GM18868 (cell line): Measurements from ENCODE around the gene PCDH12.

Experiments
- ATAC-seq: cut with Tn5 transposase; IDR thresholded peaks from one replicate; pipeline ENCODE4 v1.9.1; 2021; ENCODE audit warnings: mild to moderate bottlenecking, moderate library complexity; ENCODE audit not compliant: unreplicated experiment

Gene PCDH12

DNA sequence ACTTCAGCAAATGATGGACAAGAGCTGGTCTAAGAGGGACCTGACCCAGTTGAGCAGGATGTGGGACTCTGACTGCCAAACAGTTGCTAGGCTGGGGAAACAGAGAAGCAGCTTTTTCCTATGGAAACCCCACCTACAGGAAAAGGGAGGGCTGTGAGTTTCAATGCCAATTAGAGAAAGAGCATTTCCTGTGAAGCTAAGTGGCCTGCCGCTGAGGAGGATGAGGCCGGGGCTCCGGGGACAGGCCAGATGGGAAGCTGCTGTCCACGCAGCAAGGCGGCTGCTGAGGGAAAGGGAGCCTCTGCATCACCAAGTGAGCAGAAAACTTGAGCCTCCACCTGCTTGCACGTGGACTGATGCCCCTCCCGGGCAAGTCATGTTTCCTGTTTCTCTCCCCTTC lies at the start of gene PCDH12:
PCDH12 (minus strand) TSS at position 90 of the 400 bp plus-strand sequence. CDS start 351 bp downstream, outside the sequence.
- ATAC-seq, result no peak

DNA sequence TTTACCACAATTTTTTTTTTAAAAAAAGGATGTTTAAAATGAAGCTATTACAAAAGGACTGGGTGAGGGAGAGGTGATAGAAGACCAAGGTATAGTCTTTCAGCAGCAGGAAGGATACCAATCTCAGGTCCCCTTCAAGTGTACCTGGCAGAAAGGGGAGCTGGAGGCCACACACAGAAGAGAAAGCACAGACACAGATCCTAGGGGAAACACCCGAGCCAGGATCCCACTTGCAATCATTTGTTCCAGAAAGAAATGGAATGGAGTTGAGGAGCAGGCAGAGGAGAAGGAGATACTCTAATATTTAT lies 49.2 kb upstream of the PCDH12 start:
- ATAC-seq, result no peak

DNA sequence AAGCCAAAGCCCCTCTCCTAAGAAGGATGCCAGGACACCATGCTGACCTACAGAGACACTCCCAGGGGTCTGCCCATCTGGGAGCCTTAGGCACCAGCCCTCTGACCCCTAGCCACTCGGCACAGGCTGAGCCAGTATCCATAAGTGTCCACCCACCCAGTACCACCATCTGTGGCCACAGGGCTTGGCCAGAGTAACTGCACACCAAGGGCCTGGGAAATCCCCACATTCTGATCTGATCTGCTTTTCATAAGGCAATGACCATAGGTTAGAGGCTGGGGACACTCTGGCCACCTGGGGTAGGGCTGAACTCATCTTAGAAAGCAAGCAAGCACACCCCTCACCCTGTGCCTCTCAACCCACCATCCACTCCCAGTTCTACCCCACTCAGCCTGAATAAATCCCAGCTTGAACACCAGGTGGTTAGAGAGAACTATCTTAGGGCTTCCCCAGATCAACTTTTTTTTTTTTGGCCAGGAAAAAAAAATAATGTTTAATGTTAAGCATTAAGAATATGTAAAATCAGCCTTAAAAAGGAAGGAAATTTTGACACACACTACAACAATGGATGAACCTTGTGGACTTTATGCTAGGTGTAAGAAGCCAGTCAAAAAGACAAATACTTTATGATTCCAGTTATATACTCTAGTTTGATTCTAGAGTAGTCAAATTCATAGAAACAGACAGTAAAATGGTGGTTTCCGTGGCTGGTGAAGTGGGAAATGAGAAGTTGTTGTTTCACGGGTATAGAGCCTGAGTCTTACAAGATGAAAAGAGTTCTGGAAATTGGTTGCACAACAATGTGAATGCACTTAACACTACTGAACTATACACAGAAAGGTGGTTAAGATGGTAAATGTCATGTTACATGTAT lies 48.6 kb upstream of the PCDH12 start:
- no peak for ATAC-seq

DNA sequence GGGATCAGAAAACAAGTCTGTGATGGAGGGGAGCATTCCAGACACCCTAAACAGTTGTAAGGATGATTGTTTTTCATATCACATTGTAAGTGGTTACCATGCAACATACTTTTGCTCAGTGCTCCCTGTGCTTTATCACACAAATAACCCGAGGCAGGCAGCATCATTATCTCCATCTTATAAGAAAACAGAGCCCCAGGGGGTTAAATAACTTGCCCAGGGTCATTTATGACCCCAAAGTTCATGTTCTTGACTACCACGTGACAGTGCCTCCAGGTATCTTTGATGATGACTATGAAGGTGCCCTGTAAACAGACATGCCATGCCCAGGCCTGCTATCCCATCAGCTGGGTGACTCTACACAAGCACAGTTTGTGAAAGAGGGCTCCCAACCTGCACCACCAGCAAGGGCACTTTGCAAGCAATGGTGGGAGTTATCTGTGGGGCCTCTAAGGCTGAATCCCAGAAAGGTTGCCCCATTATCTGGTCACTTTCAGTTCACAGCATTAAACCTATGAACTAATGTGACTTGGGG lies 45.3 kb upstream of the PCDH12 start:
- no peak for ATAC-seq

DNA sequence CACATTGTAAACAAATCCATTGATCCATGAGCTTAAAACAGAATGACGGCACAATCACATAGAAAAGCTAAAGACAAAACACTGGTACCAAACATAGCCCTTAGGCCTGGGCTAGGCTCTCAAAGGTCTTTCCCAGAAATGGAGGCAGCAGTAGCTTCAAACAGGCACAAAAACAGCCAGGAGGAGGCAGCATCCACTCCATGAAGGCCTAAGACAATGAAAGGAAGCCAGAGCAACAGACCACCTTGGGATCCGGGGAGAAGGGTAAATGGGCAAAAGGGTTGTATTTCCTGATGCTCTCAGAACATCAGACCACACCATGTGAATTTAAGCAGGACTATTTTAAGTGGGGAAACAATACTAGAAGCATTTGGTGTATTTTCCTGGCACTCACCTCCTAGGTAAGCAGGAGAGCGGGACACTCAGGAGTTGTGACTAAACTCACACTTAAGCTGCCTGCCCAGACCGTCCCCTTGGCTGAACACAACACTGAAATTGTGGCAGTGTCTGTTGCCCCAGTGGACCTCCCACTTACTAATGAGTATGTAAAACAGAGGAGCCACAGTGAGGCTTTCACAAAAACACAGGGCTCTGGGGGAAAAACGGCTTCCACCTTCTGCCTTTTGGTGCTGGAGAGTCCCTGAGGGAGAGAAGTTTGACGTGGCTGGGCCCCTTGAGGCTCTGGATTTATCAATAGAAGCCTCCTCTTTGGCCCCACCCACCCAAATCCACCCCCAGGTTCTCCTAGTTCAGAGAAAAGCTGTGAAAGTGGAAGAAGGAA lies 42.9 kb upstream of the PCDH12 start:
- no peak for ATAC-seq

DNA sequence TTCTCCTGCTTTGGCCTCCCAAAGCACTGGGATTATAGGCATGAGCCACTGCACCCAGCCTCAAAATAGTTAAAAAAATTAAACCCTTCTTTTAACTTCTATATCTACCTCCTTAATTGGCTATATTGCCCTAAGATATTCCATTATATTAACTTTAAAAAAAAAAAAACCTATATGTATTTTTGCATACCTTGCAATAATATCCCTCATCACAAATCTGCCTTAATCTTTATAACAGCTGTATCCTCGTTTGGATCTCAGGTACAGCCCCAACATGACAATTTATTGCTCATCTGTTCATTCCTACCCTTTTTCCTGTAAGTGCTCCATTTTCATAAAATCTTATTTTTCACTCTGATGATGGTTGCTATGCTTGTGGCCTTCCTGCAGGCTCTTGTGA lies 42.2 kb upstream of the PCDH12 start:
- ATAC-seq, result no peak

DNA sequence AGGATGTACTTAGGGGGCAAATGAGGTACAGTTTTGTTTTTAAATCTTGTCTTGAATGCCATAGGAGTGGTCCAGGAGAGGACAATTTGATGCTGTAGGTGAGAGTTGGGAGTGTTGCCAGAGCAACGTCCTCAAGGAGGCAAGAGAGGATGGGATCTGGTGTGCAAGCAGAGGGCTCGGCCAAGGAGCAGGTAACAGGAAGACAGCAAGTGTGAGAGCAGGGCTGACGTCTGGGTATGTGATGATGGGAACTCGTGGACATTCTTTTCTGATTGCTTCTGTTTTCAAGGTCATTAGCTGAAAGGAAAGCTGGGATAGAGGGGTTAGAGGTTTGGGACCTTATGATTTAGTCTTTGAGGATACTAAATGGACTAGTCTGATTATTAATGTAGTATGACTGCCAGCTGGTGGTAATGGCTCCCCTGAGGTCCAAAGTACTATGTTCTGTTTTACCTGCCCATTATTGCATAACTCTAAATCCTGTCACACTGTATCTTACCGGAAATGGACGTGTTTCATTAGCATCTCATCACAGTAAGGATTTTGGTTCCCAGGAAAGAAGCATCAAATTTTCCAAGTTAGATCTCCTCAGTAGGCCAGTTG lies 39.5 kb upstream of the PCDH12 start:
- no peak for ATAC-seq

DNA sequence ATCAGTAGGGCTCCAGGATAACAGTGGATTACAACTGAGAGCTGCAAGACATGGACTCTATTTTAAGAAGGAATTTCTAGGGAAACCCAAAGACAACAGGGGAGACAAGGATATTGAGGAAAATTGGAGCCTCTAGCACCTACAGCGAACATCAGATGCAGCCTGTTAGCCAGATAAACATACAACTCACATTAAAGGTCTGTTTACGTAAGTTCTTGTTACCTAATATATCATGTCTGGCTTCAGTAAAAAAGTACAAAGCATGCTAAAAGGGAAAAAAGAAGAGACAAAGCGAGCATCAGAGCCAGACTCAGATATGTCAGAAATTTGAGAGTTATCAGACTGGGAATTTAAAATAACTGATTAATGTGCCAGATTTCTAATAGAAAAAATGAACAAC lies 37.7 kb upstream of the PCDH12 start:
- no peak for ATAC-seq

DNA sequence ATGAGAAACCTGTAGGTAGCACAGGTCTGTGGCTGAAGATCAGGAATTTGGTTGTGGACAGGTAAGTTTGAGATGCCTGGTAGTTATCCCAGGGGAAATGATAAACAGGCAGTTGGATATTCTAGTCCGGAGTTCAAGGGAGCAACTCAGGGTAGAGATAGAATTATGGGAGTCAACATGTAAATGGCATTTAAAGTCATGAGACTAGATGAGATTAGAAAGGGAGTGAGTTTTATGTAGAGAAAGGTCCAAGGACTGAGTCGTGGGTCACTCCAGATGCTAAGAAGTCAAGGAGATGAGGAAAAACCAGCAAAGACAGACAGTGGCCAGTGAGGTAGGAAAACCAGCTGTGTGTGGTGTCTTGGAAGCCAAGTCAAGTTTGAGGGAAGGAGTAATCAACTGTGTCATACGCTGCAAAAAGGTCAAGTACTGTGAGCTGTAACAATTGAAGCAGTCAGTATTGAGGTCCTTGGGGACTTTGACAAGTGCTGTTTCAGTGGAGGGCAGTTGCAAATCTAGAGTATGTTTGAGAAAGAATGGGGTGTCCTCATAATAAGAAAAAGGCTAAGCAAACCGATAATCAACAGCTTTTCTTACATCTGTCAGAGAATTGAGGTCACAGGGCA lies 36.6 kb upstream of the PCDH12 start:
- no peak for ATAC-seq

DNA sequence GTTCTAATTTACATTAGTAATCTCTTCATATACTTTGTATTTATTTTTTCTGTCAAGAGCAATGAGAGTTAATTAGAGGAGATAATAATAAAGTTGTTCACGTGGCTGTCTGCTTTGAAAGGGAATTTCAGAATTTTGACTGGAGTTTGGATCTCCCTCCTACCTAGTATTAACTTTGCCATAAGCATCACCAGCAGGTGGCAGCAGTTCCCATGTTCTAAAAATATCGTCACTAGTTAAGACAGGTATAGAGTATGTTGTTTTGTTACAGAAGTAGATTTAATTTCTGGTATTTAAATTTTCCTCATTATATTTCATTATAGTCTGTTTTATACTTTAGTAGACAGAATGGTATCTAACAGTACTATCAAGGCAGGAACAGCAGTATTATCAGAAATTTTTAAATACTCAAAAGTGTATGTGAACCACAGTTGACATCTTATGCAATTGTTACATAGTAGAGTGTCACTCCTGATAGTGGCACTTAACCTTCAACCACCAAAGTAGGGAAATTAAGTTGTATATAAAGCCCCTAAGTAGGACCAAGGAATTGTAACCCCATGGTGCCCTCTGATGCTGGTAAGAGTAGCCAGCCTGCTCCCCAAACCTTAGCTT lies 34.5 kb upstream of the PCDH12 start:
- peak; percentile 54 for ATAC-seq

DNA sequence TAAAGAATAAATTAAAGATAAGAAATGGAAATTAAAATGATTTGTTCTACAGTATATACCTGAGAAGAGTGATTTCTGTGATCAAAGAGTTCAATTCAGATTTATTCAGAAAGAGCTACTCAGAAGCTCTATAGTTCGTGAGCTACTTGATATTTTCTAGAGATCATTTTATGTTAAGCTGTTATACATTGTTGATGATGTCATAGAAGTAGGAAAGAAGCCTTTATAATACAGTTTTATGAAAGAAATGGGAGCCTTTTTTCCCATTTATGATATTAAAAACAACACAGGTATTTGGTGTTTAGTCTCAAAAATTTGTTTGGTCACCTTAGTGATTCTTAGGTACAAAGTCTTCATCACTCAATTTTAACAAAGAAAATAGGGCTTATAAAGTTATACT lies 31.7 kb upstream of the PCDH12 start:
- no peak for ATAC-seq

DNA sequence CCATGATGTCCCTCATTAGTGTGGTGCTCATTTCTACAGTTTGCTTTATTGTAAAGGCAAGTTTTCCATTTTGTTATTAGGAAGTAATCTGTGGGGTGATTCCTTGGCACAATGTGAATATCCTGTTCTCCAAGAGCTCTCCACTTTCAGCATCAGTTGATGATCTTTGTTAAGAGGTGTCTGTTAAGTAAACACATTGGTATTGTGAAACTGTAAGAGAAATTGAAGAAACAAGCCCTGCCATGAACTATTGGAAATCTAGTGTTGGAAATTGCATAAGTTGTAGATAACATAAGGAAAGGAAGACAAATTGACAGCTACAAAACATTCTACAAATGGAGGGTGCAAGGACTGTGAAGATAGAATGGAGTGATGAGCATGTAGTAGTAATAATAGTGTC lies 28.1 kb upstream of the PCDH12 start:
- ATAC-seq, result no peak

DNA sequence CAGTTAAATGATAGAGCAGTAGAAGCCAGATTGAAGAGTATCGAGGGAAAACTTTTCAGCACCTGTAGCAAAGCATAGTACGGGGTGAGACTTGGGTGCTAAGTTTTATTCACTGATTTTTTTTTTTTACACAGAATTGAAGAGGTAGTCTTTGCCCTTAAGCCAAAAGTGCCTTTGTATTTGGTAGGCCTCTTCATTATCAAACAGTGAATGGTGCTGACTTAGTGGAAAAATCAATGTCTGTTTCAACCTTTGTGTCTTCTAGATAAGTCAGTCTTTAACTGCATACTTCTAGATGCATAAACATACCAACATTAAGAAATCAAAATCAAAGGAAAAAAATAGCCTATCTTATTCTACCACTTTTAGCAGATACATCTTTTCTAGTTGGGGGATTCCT lies 24.6 kb upstream of the PCDH12 start:
- no peak for ATAC-seq

DNA sequence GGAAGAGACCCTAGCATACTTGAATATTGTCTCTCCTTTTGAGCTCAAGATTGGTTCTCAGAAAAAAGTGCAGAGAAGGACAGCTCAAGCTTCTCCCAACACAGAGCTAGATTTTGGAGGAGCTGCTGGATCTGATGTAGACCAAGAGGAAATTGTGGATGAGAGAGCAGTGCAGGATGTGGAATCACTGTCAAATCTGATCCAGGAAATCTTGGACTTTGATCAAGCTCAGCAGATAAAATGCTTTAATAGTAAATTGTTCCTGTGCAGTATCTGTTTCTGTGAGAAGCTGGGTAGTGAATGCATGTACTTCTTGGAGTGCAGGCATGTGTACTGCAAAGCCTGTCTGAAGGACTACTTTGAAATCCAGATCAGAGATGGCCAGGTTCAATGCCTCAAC lies 20.4 kb upstream of the PCDH12 start:
- ATAC-seq, result no peak

DNA sequence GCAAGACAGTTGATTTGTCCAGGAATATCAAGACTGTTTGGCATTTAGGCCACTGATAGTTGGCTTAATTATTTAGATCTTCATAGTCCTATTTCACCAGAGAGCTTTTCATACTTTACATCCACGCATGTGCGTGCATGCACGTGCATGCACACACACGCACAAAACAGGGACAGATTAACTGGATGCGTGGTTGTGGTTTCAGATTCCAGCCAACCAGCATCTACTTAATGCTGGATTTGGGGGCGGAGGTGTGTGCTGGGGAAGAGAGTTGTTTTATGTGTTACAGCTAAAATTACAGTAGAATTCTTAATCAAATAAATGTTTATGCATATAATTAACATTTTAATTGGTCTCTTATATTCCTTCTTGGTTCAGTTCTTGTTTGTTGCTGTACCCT lies 18.2 kb upstream of the PCDH12 start:
- no peak for ATAC-seq

DNA sequence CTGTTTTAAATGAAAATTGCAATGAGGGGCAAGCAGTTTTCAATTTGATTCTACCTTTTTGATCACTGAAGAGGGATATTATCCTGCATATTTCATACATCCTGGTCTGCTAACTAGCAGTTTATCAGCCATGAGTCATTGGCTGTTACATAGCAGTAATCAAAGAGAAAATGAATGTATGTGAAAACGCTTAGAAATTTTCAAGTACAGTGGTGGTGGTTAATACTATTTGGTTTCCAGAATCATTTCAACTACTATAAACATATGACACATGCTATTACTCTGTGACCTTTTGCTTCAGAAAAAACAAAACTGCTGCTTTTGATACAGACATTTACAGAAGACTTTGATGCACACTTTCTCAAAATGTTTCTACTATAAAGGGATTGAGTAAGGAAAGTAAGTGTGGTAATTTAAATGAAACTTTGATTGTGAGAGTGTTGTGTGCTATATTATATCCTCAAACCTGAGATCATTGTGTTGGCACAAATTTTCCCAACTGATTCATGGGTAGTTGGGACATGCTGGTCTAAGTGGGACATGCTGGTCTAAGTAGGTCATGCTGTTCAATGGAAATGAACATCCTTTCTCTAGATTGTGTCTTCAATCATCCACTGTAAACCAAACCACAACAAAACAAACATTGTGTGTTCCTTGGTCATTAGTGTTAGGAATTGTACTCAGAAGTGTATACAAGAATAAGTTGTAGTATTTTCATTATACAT lies 16.0 kb upstream of the PCDH12 start:
- no peak for ATAC-seq

DNA sequence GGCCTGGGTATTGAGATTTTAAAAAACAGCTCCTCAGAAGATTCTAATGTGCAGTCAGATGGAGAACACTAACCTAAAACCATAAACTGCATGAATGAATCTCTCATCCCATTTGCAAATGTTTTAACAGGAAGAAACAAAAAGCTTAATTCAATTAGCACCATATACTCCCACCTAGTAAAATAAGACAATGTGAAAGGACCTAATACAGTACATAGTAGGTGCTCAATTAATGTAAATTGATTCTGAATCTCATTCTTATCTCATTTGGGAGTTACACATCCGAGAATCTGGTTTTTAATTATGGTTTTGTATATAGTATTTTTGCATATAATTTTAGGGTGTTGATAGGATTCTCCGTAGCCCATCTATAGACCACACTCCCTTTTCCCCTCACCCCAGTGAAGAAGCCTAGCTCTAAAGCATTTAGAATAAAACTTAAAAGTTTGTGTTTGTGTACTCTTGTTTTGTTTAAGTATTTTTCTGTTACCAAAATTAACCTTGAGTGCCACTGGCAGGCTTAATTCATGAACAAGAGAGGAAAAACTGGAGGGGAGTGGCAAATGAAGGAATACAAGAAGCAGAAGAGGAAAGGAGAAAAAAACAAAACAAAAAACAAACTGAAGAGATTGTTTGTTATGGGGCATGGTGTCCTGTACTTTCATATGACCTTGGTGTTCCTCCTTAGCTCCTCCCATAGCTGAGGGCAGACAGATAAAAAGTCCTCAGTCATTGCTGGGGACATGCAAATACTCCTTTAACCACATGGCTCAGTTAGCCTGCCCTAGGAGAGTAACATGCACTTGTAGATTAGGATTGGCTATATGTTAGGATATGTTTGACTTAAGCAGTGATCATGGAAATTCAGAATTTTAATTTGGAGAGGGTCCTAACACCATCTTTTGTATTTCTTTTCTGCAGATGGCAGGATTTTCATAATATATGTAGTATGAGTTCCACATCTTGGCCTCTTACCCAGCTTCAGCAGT lies 12.1 kb upstream of the PCDH12 start:
- ATAC-seq, result peak; percentile 42

DNA sequence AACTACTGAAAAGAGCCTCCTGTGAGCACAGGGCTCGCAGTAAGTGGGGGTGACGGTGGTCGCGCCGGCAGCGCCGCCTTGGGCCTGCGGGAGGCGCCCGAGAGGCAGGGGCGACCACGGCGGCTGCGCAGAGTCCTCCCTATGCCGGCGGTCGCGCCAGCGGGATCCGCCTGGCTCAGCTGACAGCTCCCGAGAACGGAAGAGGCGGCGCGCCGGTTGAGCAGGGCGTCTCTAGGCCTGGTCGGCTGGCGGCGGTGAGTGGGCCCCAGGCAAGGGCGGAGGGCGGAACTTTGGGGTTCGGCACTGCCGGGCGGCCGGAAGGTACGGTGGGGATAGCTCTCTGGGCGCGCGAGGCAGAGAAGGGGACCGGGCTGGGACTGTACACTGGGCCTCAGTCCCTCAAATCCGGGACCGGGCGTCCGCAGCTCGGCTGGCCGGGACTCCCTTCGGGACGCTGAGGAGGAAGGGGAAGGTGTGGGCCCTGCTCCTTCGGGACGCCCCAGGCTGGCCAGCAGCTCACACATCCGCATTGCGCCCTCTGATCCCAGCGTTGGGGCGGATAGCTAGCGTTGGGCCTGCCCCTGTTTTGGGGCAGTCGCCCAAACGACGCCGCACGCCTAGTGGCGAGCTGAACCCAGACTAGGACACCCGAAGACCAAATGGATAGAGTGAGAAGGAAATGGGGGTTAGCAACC lies 11.1 kb upstream of the PCDH12 start, which contains the start of gene RNF14:
RNF14 (plus strand) TSS at position 192 of the 695 bp plus-strand sequence. CDS start 4,484 bp downstream, outside the sequence.
- peak; percentile 93 for ATAC-seq
